ENCODE results near the gene PRADC1.
A peak's percentile ranks its signal among the peaks of the same experiment; 100 is the strongest.
"Not testable (repeated sequence)": the region's sequence is repeated elsewhere in the genome, so short reads cannot be mapped to it uniquely, and the experiment has no call there.

Gene PRADC1

GRCh38 chr2:73233154-73233931 is at the start of gene PRADC1:
TSS of gene PRADC1 (minus strand) at chr2:73233239. CDS start at chr2:73233160, 79 bp downstream.
- peak; percentile 90 to 91 for DNase-seq (ENCODE audit: low read depth in 2 of 2, low spot score in 1 of 2)

GRCh38 chr2:73281244-73281643 is 48.2 kb upstream of the PRADC1 start:
- no peak for DNase-seq (ENCODE audit: low read depth in 2 of 2, low spot score in 1 of 2)

- DNase-seq (ENCODE audit: low read depth in 2 of 2, low spot score in 1 of 2): no peak
Observed at GRCh38 chr2:73279852-73280251, 46.8 kb upstream of the PRADC1 start.

- DNase-seq (ENCODE audit: low read depth in 2 of 2, low spot score in 1 of 2): no peak
Observed at GRCh38 chr2:73272270-73272669, 39.2 kb upstream of the PRADC1 start.

- DNase-seq (ENCODE audit: low read depth in 2 of 2, low spot score in 1 of 2): no peak
Observed at GRCh38 chr2:73269686-73270465, 36.8 kb upstream of the PRADC1 start.

- DNase-seq (ENCODE audit: low read depth in 2 of 2, low spot score in 1 of 2): peak; percentile 46 to 47
Observed at GRCh38 chr2:73268830-73269685, 36.0 kb upstream of the PRADC1 start.

- DNase-seq (ENCODE audit: low read depth in 2 of 2, low spot score in 1 of 2): no peak
Observed at GRCh38 chr2:73268366-73268829, 35.4 kb upstream of the PRADC1 start.

GRCh38 chr2:73267008-73267407 is 34.0 kb upstream of the PRADC1 start:
- no peak for DNase-seq (ENCODE audit: low read depth in 2 of 2, low spot score in 1 of 2)

GRCh38 chr2:73266061-73266901 is 33.2 kb upstream of the PRADC1 start:
- no peak for DNase-seq (ENCODE audit: low read depth in 2 of 2, low spot score in 1 of 2)

- no peak for DNase-seq (ENCODE audit: low read depth in 2 of 2, low spot score in 1 of 2)
Observed at GRCh38 chr2:73265298-73266060, 32.4 kb upstream of the PRADC1 start.

GRCh38 chr2:73264783-73265182 is 31.7 kb upstream of the PRADC1 start:
- DNase-seq (ENCODE audit: low read depth in 2 of 2, low spot score in 1 of 2): no peak

- DNase-seq (ENCODE audit: low read depth in 2 of 2, low spot score in 1 of 2): no peak
Observed at GRCh38 chr2:73264332-73264606, 31.2 kb upstream of the PRADC1 start.

- DNase-seq (ENCODE audit: low read depth in 2 of 2, low spot score in 1 of 2): no peak
Observed at GRCh38 chr2:73263540-73264331, 30.7 kb upstream of the PRADC1 start.

GRCh38 chr2:73262691-73263429 is 29.8 kb upstream of the PRADC1 start:
- not testable (repeated sequence) for DNase-seq (ENCODE audit: low read depth in 2 of 2, low spot score in 1 of 2)

- no peak for DNase-seq (ENCODE audit: low read depth in 2 of 2, low spot score in 1 of 2)
Observed at GRCh38 chr2:73262108-73262651, 29.1 kb upstream of the PRADC1 start.

GRCh38 chr2:73260338-73260984 is 27.4 kb upstream of the PRADC1 start:
- no peak for DNase-seq (ENCODE audit: low read depth in 2 of 2, low spot score in 1 of 2)

GRCh38 chr2:73259704-73260337 is 26.8 kb upstream of the PRADC1 start:
- no peak for DNase-seq (ENCODE audit: low read depth in 2 of 2, low spot score in 1 of 2)
